ENCODE data around the gene B4GALNT3. TPM values are rescaled to one million over a fixed set of nuclear protein-coding genes. Genes with fewer than 3 reads are reported as not detected.

The B4GALNT3 gene
- total RNA-seq, 4 donors from 2014 or later: 7.9 to 14.1 (median 9.8) TPM

DNA sequence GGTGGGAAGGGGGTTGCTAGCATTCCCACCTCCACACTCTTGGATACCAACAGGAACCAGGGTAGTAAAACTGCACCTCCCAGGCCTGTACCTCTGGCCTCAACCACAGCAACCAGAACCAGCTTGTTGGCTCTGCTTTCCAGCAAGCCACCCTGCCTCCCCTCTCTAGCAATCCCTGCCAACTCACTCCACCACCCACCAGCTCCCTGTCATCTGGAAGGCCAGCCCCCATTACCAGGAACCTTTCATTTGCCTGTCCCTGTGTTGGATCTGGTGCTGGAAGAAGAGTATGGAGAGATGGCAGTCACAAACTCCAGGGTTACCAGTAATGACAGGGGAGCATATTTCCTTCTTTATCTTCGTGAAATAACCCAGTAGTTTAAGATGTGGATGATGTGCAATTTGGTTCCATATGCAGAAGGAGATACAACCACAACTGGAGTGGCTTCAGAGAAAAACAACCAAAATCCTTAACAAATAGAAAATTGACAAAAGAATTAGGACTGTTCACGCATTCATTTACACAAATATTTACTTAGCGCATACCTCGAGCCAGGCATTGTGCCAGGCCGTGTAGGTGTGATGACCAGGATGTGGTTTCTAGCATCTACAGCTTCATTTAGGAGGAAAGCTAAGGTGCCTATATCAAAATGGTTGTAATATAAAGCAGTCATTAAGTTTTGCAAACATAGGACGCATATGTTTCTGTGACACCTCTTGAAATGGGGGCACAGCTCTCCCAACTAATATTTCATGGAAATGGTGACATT is 3.4 kb downstream of the B4GALNT3 start:
- no peaks in the 10 kb centered on the region for H3K36me3 ChIP-seq
- H3K27me3 ChIP-seq: peaks cover 0 to 16% of the 10 kb centered on the region in 2 donors
- 64 to 75% methylated on average over 6 of the region's 6 CpGs for WGBS, 2 donors
- no peaks in the 10 kb centered on the region for H3K9me3 ChIP-seq
- no peak overlapping the region for H3K4me3 ChIP-seq
- no peak for TF ChIP-seq POLR2A (IDR thresholded peaks at IDR 0.05)
- TF ChIP-seq, protein P1, sequence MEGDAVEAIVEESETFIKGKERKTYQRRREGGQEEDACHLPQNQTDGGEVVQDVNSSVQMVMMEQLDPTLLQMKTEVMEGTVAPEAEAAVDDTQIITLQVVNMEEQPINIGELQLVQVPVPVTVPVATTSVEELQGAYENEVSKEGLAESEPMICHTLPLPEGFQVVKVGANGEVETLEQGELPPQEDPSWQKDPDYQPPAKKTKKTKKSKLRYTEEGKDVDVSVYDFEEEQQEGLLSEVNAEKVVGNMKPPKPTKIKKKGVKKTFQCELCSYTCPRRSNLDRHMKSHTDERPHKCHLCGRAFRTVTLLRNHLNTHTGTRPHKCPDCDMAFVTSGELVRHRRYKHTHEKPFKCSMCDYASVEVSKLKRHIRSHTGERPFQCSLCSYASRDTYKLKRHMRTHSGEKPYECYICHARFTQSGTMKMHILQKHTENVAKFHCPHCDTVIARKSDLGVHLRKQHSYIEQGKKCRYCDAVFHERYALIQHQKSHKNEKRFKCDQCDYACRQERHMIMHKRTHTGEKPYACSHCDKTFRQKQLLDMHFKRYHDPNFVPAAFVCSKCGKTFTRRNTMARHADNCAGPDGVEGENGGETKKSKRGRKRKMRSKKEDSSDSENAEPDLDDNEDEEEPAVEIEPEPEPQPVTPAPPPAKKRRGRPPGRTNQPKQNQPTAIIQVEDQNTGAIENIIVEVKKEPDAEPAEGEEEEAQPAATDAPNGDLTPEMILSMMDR (IDR thresholded peaks at IDR 0.05): no peak
- TF ChIP-seq EP300 (IDR thresholded peaks at IDR 0.05): no peak
- DNase-seq (ENCODE audit: low spot score in 2 of 2): no peak
- peaks cover 0 to 25% (median 3%) of the 10 kb centered on the region in 4 donors for H3K4me1 ChIP-seq
- peak overlapping the region in 2 of 4 donors; percentile 19 to 38 for H3K27ac ChIP-seq

DNA sequence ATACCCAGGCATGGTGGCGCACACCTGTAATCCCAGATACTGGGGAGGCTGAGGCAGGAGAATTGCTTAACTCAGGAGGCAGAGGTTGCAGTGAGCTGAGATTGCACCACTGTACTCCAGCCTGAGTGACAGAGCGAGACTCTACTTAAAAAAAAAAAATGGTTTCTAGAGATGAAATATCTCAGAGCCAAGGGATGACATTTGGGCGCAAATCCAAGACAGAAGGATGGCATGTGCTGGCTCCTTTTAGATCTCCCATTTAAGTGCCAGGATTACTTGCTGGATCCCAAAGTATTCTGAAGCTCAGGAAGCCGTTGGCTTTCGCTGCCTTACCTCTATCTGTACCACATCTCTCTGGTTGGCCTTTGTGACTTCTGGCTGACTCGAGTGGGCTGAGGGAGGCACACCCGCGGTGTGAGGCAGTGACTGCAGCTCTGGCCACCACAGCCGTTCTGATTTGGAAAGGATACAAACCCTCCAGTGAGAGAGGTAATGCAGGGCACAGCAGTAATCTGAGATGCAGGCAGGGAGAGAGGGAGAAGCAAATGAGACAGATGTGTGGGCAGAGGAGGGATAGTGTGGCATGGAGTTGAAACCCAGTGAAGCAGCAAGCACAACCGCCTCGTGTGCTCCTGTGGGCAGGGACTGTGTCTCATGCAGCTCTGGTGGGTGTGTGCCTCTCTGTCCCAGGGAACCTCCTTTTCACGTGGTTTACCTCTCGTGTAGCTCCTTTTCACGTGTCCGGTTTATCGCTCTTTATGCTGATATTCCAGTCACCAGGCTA is 4.9 kb downstream of the B4GALNT3 start:
- H3K27ac ChIP-seq: peak overlapping the region in 1 of 4 donors; percentile 32
- WGBS, 2 donors: 68 to 73% methylated on average over 16 of the region's 16 CpGs
- no peaks in the 10 kb centered on the region for H3K9me3 ChIP-seq
- peaks cover 0 to 16% (median 3%) of the 10 kb centered on the region in 4 donors for H3K4me1 ChIP-seq
- TF ChIP-seq EP300 (IDR thresholded peaks at IDR 0.05) (no peak), POLR2A (IDR thresholded peaks at IDR 0.05) (no peak)
- TF ChIP-seq, protein P1 (IDR thresholded peaks at IDR 0.05): no peak
- no peak for DNase-seq (ENCODE audit: low spot score in 2 of 2)
- H3K36me3 ChIP-seq: no peaks in the 10 kb centered on the region
- H3K4me3 ChIP-seq: no peak overlapping the region
- H3K27me3 ChIP-seq: peaks cover 0 to 11% of the 10 kb centered on the region in 2 donors

- Histone ChIP-seq H3K27ac (no peak overlapping the region), H3K36me3 (no peaks in the 10 kb centered on the region), H3K4me3 (no peak overlapping the region), H3K27me3 (peaks cover 0 to 3% of the 10 kb centered on the region in 2 donors), H3K4me1 (peaks cover 0 to 8% (median 0%) of the 10 kb centered on the region in 4 donors), H3K9me3 (no peaks in the 10 kb centered on the region)
- no peak for DNase-seq (ENCODE audit: low spot score in 2 of 2)
- 48 to 58% methylated on average over 8 of the region's 8 CpGs for WGBS, 2 donors
- no peak for TF ChIP-seq EP300 (IDR thresholded peaks at IDR 0.05)
- TF ChIP-seq POLR2A (IDR thresholded peaks at IDR 0.05): no peak
- TF ChIP-seq, protein P1 (IDR thresholded peaks at IDR 0.05): no peak
Observed at GRCh38 chr12:466039-466438, 6.3 kb downstream of the B4GALNT3 start.

- Histone ChIP-seq H3K36me3 (no peaks in the 10 kb centered on the region), H3K27me3 (no peaks in the 10 kb centered on the region), H3K4me1 (peaks cover 0 to 4% (median 0%) of the 10 kb centered on the region in 4 donors), H3K27ac (no peak overlapping the region), H3K4me3 (no peak overlapping the region), H3K9me3 (no peaks in the 10 kb centered on the region)
- no peak for DNase-seq (ENCODE audit: low spot score in 2 of 2)
- 85 to 86% methylated on average over 5 of the region's 5 CpGs for WGBS, 2 donors
- TF ChIP-seq EP300 (IDR thresholded peaks at IDR 0.05) (no peak), POLR2A (IDR thresholded peaks at IDR 0.05) (no peak)
- TF ChIP-seq, protein P1 (IDR thresholded peaks at IDR 0.05): no peak
Observed at GRCh38 chr12:466762-467161, 7.0 kb downstream of the B4GALNT3 start.

GRCh38 chr12:467591-467990 is 7.9 kb downstream of the B4GALNT3 start:
- no peak overlapping the region for H3K27ac ChIP-seq
- TF ChIP-seq, protein P1 (IDR thresholded peaks at IDR 0.05): no peak
- TF ChIP-seq EP300 (IDR thresholded peaks at IDR 0.05) (no peak), POLR2A (IDR thresholded peaks at IDR 0.05) (no peak)
- H3K27me3 ChIP-seq: no peaks in the 10 kb centered on the region
- 86 to 94% methylated on average over 6 of the region's 6 CpGs for WGBS, 2 donors
- peaks cover 0 to 4% (median 0%) of the 10 kb centered on the region in 4 donors for H3K4me1 ChIP-seq
- no peaks in the 10 kb centered on the region for H3K36me3 ChIP-seq
- H3K9me3 ChIP-seq: no peaks in the 10 kb centered on the region
- H3K4me3 ChIP-seq: no peak overlapping the region
- no peak for DNase-seq (ENCODE audit: low spot score in 2 of 2)

All from tibial nerve (tissue), 4 donors.